Measurements from ENCODE around the gene MLANA. TPM values are rescaled to one million over a fixed set of nuclear protein-coding genes. Genes with fewer than 3 reads are reported as not detected.
"Not testable (repeated sequence)": the region's sequence is repeated elsewhere in the genome, so short reads cannot be mapped to it uniquely, and the experiment has no call there.

Gene MLANA
- total and polyA plus RNA-seq, 9 donors = not detected

DNA sequence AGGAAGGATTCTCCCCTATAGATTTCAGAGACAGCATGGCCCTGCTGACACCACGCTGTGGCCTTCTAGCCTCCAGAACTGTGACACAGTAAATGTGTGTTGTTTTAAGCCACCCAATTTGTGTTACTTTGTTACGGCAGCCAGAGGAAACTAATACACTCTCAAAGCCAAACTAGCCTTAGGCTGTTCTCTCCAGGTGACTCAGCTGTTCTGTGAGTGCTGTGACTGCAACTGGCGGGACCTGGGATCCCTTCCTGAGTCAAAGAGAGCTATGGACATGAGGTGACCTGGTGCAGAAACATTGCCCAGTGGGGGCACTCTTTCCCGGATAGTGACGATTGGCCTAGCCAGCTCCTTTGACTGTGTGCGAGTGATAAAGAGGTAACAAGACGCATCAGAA lies 14.0 kb upstream of the MLANA start:
- TF ChIP-seq POLR2A (IDR thresholded peaks at IDR 0.05) = no peak
- TF ChIP-seq, protein P1, sequence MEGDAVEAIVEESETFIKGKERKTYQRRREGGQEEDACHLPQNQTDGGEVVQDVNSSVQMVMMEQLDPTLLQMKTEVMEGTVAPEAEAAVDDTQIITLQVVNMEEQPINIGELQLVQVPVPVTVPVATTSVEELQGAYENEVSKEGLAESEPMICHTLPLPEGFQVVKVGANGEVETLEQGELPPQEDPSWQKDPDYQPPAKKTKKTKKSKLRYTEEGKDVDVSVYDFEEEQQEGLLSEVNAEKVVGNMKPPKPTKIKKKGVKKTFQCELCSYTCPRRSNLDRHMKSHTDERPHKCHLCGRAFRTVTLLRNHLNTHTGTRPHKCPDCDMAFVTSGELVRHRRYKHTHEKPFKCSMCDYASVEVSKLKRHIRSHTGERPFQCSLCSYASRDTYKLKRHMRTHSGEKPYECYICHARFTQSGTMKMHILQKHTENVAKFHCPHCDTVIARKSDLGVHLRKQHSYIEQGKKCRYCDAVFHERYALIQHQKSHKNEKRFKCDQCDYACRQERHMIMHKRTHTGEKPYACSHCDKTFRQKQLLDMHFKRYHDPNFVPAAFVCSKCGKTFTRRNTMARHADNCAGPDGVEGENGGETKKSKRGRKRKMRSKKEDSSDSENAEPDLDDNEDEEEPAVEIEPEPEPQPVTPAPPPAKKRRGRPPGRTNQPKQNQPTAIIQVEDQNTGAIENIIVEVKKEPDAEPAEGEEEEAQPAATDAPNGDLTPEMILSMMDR (IDR thresholded peaks at IDR 0.05) = no peak
- no peak for TF ChIP-seq EP300 (IDR thresholded peaks at IDR 0.05)
- Histone ChIP-seq H3K27ac (no peak overlapping the region), H3K27me3 (no peaks in the 10 kb centered on the region), H3K36me3 (no peaks in the 10 kb centered on the region), H3K4me1 (ENCODE audit: insufficient read depth) (no peaks in the 10 kb centered on the region), H3K4me3 (no peak overlapping the region), H3K9me3 (peaks cover 0 to 5% of the 10 kb centered on the region in 2 donors)
- DNase-seq = no peak
- 92 to 93% (median 93%) methylated on average over 7 of the region's 7 CpGs for WGBS, 3 donors
- intact Hi-C loops (cut with DNase I) = no loop called here

DNA sequence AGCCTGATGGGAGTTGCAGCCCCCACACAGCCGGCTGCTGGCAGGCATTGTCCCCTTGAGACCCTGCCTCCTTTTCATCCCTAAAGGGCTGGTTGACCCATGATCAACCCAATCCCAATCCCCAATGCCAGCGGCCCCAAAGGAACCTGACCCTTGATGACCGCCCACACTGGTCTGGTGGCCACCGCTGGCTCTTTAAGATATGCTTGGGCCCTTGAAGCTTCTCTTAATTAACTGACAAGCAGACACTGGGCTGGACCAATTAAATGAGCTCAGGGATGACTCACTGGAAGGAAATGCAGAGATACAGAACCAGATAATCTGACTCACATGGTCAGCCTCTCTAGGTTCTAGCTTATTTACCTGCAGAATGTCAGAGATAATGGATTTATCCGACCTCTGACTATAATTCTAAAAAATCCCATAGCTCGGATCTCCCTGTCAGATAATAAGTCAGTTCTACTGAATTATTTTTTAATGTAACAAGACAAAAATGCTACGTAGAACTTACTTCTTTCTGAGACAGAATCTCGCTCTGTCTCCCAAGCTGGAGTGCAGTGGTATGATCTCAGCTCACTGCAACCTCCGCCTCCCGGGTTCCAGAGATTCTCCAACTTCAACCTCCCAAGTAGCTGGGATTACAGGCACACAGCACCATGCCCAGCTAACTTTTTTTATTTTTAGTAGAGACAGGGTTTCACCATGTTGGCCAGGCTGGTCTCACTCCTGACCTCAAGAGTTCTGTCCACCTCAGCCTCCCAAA lies 11.1 kb upstream of the MLANA start:
- H3K4me1 ChIP-seq (ENCODE audit: insufficient read depth) = no peaks in the 10 kb centered on the region
- 64 to 78% (median 75%) methylated on average over 10 of the region's 10 CpGs for WGBS, 3 donors
- H3K9me3 ChIP-seq = peaks cover 0 to 5% of the 10 kb centered on the region in 2 donors
- H3K27ac ChIP-seq = no peak overlapping the region
- no peak overlapping the region for H3K4me3 ChIP-seq
- DNase-seq = no peak
- TF ChIP-seq POLR2A (IDR thresholded peaks at IDR 0.05) (no peak), EP300 (IDR thresholded peaks at IDR 0.05) (no peak)
- TF ChIP-seq, protein P1 (IDR thresholded peaks at IDR 0.05) = no peak
- H3K27me3 ChIP-seq = no peaks in the 10 kb centered on the region
- no peaks in the 10 kb centered on the region for H3K36me3 ChIP-seq
- intact Hi-C loops (cut with DNase I) = loop anchor here in 2 of 4 donors (10.0 kb wide), 1 partner anchor 175 kb away; no protein-coding TSS in a partner anchor

DNA sequence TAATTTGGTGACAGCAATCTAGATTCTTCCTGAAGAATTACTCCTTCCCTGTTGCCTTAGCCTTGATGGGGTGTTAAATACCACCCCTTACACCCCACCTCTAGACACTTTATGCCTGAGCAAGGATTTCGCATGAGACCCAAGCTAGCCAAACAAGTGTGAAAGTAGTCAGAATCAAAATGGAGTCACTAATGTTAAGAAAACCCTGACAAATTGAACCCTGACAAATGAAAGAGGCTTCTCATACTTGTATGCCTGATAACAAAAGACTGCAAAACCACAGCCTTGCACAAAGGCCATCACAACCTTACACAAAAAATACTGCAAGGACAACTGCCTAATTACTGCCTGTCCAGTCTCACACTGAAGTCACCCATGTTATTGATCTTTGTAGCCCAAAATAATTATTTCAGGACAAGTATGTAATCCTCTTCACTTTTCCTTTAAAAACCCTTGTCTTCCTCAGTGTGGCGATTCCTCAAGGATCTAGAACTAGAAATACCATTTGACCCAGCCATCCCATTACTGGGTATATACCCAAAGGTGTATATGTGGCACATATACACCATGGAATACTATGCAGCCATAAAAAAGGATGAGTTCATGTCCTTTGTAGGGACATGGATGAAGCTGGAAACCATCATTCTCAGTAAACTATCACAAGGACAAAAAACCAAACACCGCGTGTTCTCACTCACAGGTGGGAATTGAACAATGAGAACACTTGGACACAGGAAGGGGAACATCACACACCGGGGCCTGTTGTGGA lies 8.3 kb upstream of the MLANA start:
- H3K9me3 ChIP-seq; H3K4me1 ChIP-seq (ENCODE audit: insufficient read depth); DNase-seq; H3K36me3 ChIP-seq; H3K4me3 ChIP-seq; H3K27me3 ChIP-seq; H3K27ac ChIP-seq: not testable (repeated sequence)
- WGBS, 3 donors = 87 to 95% (median 93%) methylated on average over 5 of the region's 5 CpGs
- intact Hi-C loops (cut with DNase I) = loop anchor here in 2 of 4 donors (10.0 kb wide), 1 partner anchor 172 kb away; no protein-coding TSS in a partner anchor

DNA sequence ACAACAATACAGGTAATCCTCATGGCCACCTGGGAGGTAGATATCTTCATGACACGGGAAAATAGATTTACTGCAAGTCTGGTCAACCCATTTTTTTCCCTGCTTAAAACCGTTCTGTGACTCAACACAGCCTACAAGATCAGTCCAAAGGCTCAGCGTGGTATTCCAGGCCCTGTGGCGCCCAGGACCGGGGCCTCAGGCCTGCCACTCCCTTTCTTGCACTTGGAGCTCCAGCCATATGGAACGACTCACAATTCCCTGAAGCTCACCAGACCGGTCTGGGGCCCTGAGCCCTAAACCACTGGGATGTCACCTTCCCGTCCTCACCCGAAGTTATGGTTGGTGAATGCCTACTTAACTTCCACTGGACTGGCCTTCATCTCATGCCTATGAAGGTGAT lies 6.5 kb upstream of the MLANA start:
- WGBS, 3 donors = 76 to 84% (median 79%) methylated on average over 8 to 9 of the region's 9 CpGs
- intact Hi-C loops (cut with DNase I) = loop anchor here in 2 of 4 donors (10.0 kb wide), 1 partner anchor 171 kb away; no protein-coding TSS in a partner anchor
- Histone ChIP-seq H3K4me1 (ENCODE audit: insufficient read depth) (no peaks in the 10 kb centered on the region), H3K27ac (no peak overlapping the region), H3K27me3 (no peaks in the 10 kb centered on the region), H3K4me3 (no peak overlapping the region), H3K36me3 (no peaks in the 10 kb centered on the region), H3K9me3 (no peaks in the 10 kb centered on the region)
- no peak for DNase-seq
- TF ChIP-seq, protein P1 (IDR thresholded peaks at IDR 0.05) = no peak
- TF ChIP-seq POLR2A (IDR thresholded peaks at IDR 0.05) = no peak
- no peak for TF ChIP-seq EP300 (IDR thresholded peaks at IDR 0.05)

All from ovary (tissue), 9 donors.